CD1c-positive myeloid dendritic cell (primary cell): ENCODE data around the gene ALDH3A1.
A peak's percentile ranks its signal among the peaks of the same experiment; 100 is the strongest.

Source experiments
- DNase-seq: peaks from one replicate; pipeline ENCODE4 v3.0.0-alpha.2; 2016; ENCODE audit errors: extremely low spot score

Gene ALDH3A1

DNA sequence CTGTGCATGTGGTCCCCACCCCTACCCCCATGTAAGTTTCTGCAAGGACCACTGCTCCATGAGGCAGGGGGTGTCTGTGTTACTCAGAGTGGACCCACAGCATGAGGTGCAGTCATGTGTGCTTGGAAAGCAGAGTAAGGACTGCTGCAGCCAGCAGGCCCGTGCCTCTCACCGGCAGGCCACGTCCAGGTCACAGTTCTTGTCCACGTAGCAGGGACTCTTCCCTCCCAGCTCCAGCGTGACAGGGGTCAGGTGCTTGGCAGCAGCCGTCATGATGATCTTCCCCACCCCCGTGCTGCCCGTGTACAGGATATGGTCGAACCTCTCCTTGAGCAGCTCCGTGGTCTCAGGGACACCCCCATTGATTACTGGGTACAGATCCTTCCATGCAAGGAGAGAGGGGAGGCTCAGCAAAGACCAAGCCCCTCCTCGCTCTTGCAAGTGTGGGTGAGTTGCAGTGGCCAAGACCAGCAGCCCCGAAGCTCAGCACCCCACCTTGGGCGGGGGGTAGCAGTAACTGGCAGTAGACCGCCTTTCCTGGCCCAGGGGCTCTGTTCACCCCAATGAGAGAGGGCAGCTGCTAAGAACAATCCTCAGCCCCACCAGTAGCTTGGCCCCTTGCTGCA is 6.2 kb downstream of the ALDH3A1 start:
- DNase-seq = no peak

DNA sequence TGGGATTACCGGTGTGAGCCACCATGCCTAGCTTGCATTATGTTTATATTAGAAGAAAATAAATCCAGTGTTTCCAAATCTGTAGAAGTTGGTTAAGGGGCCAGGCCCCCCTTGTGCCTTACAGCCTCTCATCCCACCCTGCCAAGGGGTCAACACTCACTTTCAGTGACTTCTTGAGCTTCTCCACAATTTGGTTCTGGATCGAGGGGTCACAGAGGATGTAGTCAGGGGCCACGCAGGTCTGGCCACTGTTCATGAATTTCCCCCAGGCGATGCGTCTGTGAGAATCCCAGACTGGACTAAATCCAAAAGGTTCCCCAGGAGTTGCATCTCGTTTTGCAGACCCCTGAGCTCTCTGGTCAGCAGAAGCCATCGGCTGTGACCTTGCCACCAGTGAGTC is 7.2 kb downstream of the ALDH3A1 start:
- no peak for DNase-seq

DNA sequence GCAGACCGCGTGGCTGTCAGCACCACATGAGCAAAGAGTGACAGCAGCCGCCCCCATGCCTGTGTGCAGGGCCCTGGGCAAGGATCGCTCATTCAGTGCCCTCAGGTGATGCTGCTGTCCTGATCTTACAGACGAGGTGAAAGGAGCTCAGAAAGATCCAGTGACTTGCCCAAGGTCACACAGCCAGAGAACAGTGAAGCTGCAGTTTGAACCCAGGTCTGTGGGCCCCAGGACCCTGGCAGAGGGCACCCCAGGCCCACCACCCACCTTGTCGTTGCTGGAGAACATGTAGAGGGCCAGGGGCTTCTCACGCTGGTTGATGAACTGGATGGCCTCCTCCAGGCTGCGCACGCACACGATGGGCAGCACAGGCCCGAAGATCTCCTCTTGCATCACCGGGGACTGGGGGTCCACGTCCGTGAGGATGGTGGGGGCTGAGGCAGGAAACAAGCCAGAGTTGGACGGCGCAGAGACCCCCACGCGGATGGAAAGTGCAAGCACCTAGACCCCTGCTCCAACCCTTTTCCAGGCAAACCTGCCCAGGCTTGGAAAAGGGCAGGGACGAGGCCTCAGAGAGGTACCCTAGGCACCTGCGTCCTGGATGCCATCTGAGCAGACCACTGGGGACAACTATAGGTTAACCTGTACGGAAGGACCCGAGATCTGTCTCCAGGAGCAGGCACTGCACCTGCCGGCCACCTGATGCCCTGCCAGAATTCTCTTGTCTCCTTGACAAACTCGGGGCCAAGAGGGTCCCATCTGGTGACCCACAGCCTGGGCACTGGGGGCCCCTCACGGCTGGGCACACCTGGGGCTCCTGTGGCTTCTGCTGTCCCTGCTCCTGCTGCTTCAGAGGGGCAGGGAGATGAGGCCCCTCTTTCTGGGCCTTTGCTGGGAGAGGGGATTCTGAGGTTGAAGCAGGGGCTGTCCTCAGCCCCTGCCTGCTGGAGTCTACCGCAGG is 8.6 kb downstream of the ALDH3A1 start:
- no peak for DNase-seq

DNA sequence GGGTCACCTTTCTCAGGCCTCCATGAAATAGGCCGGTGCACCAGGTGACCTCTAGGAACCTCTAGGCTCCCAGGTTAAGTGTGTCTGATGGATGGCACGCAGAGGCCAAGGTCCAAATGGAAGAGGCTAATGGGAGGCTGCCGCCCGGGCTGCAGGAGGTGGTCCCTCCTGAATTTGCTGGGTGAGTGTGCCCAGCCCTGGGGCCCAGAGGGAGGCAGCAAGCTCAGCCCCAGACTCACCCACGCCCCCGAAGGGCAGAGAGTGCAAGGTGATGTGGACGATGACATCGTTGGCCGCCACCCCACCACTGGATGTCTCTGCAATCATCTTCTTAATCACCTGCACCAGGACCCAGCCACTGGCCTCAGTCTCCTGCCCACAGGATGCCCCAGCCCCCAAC is 9.3 kb downstream of the ALDH3A1 start:
- DNase-seq = no peak

DNA sequence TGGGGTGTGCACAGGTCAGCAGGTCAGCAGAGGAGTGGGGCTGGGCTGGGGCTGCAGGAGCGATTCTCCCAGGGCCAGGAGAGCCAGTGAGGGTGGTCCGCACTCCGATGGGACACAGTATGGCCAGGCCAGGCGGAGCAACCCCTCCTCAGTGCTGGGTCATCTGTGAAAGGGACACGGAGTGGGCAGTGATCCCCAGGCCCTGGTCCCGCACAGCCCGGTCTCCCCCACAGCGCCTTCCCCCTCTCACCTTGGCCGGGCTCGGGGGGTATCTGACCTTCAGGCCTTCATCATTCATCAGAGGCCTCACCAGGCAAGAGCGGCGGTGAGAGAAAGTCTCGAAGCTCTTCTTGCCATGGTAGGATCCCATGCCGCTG is 10.0 kb downstream of the ALDH3A1 start:
- no peak for DNase-seq

DNA sequence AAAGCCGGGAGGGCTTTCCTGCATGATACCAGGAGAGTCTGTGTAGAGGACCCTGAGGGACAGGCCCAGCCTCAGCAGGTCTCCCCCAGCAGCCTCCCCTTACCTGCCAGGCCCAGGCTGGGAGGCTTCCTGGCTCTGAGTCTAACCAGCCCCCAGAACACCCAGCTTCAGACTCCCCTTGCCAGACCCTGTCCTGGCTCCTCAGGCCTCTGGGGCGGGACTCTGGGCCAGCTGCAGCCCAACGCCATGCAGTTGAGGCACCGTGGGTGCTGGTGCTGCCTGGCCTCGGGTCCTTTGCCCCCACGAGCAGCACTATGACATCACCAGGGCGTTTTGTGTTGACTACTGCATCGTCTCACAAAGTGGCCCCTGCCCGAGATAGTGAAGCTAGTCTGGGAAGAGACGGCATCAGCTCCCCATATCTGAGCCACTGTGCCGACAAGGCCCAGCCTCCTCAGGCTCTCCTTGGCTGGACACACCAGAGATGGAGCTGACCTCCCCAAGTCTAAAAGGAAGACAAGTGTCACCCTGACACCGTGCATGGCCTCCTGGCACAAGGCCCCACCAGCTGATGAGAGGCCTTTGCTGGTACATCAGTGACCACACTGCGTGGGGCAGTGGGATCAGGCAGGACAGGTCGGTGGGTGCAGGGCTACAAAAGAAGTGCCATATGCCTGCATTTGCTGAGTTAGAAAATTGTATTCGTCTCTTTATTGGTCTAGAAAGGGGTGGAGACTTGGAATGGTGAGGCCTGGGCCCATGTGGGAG is 10.6 kb downstream of the ALDH3A1 start:
- DNase-seq = no peak

DNA sequence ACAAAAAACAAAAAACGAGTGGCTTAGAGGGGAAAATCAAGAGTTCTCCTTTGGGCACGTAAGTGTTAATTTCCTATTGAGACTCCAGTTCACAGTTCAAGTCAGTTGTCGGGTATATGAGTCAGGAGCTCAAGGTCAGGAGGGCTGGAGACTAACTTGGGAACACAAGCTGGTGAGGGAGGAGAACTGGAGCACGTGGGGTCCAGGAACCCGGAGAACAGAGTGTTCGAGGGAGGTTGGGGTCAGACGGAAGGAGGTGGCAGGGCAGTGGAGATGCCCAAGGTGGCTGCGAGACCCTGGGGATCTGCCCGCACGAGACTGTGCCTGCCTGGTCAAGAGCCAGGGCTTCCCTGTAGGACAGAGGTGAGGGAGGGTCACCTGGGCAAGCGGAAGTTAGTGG is 12.0 kb downstream of the ALDH3A1 start:
- DNase-seq = no peak

DNA sequence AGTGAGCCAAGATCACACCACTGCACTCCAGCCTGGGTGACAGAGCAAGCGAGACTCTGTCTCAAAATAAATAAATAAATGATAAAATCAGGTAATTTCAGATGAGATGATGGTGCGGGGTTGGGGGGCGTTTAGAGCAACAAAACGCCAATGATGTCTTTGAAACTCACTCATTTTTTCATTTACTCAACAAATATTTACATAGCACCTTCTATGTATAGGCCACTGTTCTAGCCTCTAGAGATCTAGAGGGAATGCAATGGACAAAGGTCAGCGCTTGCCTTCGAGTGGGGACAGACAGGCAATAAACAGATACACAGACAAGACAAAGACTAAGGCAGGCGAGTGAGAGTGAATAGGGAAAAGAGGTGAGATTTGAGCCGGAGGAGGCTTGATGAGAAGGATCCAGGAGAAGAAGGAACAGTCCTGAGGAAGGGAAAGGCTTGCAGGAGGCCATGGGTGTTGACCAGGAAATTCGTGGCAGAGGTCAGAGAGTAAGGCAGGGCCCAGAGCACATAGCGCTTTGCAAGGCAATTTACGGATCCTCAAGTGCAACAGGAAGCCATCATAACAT is 14.1 kb downstream of the ALDH3A1 start:
- DNase-seq = no peak

DNA sequence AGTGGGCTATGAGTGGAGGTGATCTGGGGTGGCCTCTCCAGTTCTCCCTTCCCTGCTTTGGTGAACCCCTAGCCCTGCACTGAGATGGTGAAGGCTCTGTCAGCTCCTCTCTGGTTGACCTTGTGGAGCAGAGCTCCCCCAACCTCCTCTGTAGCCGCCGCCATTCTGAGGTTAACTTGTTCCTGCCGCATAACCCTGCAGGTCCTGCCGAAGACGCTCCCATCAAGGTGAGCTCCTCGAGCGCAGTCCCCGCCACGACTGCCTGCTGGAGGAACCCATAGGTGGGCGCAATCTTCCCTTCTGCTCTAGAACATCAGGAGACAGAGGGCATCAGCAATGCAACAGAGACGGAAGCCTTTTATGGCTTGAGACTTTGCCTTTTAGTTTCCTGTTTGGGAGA is 16.5 kb downstream of the ALDH3A1 start:
- no peak for DNase-seq

DNA sequence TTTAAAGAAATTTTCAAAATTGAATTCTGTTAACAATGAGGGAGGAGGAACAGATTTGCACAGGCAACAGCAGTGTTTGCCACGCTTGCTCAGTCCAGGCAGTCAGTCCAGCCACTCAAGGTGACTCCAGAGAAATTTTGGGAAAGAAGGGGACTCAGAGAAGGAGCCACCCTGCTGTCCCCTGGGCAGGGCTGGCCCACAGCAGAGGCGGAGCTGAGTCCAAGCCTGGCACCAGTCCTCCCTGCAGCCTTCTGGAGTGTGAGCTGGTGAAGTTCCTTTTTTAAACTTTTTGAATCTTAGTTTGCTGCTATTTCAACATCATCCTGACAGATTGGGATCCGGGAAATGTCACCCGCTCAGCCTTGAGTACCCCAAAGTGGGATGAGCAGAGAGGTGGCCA is 17.3 kb downstream of the ALDH3A1 start:
- peak; percentile 48 for DNase-seq

DNA sequence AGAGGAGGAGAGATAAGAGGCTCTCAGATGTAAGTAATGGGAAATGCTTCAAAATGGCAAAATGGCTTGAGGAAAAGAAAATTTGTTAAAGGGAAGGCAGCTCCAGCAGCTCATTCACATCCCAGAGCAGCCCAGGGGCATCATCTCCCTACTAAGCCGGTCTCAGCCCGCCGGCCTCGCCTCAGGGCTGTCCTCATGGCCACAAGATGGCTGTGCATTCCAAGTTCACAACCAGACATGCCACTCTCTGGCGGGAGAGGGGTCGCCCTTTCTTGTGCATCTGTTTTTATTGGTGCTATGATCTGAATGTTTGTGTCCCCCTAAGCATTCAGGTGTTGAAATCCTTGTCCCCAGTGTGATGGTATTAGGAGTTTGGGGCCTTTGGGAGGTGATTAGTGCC is 18.2 kb downstream of the ALDH3A1 start:
- DNase-seq = no peak

DNA sequence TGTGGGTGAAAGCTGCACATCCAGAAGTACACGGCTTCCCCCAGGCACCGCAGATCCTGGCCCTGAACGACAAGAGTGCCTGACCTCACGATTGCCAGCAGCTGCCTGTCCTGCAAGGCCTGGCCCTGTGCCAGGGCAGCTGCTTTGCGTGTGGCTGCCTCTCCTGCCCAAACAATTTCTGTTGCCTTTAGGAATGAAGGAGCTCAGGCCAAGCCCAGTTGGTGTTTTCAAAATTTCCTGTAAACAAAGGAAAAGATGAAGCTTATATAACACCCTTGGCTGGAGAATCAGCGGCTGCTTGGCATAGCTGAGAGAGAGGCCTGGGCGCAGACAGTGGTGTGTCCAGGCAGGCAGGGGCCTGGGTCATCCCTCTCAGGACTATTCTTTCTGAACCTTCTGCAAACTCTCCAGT is 20.0 kb downstream of the ALDH3A1 start:
- DNase-seq = peak; percentile 62

DNA sequence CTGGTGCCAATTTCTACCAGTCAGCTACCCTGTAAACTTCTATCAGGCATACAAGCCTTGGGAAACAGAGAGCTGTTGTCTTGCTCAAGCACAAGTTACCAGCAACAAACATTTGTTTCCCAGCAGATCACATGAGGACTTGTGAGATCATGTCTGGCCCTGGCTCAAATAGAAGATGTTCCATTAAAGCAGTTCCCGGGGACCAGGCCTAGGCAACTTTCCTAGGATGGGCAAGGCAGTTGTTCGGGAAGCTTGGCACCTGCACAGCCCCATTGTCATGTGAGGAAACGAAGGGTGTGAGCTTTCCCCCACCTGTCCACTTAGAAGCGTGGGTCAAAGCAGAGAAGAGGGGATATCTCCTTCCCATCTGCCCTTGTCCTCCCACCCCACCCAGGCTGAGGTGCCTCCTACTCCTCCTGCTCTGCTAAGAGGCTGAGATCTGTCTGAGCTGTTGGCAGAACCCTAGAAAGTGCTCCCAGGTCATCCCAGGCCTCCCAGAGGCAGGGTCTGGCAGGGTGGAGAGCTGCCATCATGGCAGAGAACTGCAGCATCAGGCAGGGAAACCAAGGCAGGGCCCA is 20.5 kb downstream of the ALDH3A1 start:
- DNase-seq = peak; percentile 69

DNA sequence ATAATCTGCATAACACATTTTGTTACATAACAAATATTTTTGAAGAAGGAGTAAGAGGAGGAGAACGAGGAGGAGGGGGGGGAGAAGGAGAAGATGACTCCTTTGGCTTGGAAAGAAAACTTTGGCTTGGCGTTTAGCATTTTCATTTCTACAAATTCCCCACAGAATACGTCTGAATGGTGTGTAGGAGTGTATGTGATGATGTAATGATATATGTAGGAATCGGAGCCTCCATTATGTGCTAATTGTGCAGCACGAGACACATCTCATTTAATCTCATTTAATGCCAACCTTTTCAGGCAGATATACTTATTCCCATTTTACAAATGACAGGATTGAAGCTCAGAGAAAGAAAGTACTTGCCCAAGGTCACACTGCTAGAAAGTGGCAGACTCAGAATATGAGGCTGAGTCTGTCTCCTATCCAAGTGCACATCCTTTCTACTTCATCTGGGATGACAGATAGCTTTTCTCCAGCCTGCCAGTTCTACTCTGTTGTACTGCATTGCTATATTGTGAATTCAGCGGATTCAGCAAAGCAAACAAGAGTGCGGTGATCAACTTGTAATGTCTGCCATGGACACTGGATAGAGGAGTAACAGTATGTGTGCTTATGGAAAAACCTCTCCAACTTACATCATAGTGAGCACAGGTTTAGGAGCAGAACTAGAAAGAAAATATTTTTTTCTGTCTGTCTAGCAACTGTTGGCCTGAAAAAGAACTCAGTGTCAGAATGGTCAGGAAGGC is 21.3 kb downstream of the ALDH3A1 start:
- peak; percentile 70 for DNase-seq

DNA sequence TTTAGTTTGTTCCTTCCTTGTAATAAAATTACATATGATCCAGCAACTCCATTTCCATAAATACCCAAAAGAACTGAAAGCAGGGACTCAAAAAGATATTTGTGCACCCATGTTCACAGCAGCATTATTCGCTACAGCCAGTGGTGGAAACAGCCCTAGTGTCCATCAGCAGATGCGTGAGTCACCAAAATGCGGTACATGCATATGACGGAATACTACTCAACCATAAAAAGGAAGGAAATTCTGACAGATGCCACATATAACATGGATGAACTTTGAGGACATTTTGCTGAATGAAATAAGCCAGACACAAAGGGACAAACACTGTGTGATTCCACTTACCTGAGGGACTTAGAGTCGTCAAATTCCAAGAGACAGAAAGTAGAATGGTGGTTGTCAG is 22.6 kb downstream of the ALDH3A1 start:
- peak; percentile 87 for DNase-seq

DNA sequence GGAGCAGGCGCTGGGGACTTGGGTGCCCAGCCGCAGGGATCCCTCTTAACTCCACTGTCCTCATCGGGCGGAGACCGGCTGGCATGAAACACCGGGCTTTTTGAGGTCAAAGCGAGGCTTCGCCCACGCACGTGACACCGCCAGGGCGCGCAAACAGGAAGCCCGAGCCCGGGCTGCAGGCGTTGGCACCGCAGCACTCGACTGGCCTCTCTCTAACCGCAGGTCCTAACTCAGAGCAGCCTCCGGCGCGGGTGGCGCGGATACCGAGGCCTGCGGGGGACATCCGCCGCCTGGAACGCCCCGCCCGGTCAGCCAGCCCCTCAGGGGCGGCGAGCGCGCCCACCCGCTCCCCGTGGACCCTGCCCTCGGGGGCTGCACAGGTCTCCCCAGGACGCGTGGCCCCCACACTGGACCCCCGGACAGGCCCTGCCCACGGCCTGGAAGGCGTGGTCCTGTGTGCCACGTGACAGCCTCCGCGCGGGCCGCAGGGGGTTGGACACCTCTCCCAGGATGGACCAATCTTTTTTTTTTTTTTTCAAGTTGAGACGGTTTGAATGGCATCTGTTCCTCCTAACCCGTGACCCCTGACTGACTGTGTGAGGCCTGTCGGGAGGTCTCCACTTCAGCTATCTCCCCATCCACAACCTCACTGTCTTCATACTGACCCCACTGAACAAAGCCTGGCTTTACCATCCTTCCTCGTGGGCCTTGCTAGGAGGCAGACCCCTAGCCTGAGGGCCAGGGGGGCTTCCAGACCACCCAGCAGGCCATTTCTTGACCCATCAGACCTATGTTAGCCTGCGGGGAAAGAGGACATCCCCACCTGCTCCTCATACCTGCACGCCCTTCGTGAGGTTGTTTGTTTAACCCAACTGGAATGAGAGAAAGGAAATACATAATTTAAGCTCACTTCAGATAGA is 23.3 kb downstream of the ALDH3A1 start:
- DNase-seq = peak; percentile 94

DNA sequence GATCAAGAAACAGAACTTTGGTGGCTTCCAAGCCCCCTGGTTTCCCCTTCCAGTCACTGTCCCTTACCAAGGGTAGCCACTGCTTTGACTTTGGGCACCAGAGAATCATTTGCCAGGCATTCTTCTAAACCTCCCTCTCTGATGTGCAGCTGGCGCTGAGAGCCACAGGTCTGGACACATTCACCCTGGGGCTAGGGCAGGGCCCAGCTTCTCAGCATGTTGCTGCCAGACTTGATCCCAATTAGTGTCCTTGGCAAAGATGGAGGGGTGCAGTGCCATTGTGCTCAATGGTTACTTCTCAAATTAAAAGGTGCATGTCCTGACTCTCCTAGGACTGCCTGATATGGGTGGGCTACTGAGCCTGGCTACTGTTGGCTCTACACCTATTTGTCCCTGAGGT is 24.1 kb downstream of the ALDH3A1 start:
- DNase-seq = no peak

DNA sequence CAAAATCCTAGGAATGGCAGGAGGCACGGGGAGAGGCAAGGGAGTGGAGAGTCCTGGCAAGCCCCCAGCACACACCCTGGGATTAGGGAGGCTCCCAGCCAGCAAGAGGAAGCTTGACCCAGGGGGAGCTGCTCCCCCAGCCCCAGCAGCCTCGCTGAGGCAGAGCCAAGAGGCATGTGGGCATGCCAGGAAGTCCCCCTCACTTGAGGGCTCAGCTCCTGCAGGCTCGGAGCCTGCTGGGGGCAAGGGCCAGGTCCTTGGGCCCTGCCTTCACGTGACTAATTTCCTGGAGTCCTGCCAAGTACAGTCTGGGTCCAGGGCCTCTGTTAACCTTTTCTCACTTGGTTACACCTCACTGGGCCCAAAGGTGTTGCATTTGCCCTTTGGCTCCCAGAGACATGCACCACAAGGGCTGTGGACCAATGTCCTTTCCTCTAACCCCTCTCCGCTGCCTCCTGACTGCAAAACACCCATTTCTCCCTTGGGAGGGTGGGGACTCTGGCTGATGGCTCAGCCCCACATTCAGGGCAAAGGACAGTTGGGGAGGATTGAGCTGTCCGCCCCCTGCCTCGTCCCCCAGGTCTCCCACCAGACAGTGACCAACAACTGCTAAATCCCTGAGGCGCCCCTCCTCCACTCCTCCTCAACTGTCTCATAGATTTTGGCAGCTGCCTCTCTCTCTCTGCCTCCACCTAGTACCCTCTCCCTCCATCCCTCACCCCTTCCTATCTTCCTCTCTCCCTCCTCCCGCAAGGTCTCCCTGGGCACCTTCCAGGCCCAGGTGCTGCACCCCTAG is 27.3 kb downstream of the ALDH3A1 start:
- no peak for DNase-seq

DNA sequence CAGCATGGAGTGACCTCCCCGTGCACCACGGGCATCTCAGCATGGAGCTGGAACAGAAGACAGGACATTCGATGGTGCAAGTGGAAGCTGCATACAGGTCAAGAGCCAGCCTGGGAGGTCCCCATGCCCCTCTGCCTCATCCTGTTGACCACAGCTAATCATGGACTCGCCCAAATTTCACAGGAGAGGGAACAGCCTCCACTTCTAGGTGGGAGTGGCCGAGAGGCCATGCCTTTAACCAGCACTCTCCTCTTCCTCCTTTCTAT is 28.0 kb downstream of the ALDH3A1 start:
- DNase-seq = no peak
